LNCAP (cell line): ENCODE measurements around the gene CACNA1H.

Source experiments
- TF ChIP-seq, protein P1 (sequence below): fragments of 450-650 bp; IDR thresholded peaks from 2 replicates; pipeline ENCODE4 v1.5.1; 2017; ENCODE audit warnings: mild to moderate bottlenecking

Gene CACNA1H

DNA sequence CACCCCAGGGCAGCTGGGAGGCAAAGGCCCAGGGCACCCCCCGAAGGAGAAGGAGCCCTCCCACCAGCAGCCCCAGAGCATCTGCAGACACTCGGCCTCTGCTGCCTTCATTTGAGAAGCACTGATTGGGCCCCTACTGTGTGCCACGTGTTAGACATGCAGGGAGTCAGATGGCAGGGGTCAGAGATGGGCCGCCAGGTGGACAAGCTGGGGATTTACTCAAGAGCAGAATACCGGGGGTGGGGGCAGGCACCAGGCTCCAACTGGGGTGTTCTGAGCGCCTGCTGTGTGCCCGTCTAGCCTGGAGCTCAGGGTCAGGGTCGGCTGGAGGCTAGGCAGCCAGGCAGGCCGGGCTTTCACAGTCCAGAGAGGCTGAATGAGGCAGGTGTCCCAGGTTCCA is 53.4 kb downstream of the CACNA1H start:
- TF ChIP-seq, protein P1, sequence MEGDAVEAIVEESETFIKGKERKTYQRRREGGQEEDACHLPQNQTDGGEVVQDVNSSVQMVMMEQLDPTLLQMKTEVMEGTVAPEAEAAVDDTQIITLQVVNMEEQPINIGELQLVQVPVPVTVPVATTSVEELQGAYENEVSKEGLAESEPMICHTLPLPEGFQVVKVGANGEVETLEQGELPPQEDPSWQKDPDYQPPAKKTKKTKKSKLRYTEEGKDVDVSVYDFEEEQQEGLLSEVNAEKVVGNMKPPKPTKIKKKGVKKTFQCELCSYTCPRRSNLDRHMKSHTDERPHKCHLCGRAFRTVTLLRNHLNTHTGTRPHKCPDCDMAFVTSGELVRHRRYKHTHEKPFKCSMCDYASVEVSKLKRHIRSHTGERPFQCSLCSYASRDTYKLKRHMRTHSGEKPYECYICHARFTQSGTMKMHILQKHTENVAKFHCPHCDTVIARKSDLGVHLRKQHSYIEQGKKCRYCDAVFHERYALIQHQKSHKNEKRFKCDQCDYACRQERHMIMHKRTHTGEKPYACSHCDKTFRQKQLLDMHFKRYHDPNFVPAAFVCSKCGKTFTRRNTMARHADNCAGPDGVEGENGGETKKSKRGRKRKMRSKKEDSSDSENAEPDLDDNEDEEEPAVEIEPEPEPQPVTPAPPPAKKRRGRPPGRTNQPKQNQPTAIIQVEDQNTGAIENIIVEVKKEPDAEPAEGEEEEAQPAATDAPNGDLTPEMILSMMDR: no peak

DNA sequence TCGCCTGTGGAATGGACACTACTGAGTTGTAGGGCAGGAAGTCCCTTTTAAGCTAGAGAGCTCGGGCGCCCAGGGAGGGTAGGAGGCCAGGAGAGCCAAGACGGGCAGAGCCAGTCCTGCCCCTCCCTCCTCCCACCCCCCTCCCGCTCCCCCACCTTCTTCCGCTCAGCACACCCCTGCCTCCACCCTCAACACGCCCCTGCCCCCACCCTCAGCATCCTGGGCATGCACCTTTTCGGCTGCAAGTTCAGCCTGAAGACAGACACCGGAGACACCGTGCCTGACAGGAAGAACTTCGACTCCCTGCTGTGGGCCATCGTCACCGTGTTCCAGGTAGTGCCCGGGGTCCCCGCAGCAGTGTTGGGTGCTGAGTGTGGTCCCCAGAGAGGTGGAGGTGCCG is 53.9 kb downstream of the CACNA1H start:
- TF ChIP-seq, protein P1: no peak

DNA sequence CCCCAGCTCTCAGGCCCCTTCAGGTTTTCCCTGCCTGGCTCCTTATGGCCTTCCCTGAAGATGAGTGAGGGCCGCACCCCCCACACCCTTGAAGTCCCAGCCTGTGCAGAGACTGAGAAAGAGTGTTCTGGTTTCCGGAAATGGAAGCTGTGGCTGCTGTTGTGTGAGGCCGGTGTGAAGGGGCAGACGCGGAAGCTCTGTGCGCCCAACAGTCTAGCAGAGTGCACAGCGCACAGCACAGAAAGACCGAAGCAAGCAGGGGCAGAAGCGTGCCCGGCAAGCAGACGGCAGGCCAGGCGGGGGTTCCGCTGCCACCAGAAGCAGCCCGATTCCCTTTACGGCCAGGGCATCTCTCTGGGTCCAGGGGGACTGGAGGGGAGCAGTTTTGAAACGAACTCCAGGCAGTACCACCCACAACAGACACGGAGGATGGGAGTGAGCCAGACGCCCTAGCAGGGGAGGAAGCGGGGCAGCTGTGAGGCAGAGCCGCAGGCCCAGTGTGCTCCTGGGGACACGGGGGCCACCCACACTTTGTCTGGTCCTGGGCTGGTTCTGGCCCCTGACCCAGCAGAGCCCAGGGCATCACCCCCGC is 55.4 kb downstream of the CACNA1H start:
- TF ChIP-seq, protein P1: no peak

DNA sequence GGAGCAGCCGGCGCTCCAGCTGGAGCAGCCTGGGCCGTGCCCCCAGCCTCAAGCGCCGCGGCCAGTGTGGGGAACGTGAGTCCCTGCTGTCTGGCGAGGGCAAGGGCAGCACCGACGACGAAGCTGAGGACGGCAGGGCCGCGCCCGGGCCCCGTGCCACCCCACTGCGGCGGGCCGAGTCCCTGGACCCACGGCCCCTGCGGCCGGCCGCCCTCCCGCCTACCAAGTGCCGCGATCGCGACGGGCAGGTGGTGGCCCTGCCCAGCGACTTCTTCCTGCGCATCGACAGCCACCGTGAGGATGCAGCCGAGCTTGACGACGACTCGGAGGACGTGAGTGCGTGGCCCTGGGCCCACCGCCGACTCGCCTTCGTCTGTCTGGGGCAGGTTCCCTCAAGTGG is 56.2 kb downstream of the CACNA1H start:
- TF ChIP-seq, protein P1: no peak

DNA sequence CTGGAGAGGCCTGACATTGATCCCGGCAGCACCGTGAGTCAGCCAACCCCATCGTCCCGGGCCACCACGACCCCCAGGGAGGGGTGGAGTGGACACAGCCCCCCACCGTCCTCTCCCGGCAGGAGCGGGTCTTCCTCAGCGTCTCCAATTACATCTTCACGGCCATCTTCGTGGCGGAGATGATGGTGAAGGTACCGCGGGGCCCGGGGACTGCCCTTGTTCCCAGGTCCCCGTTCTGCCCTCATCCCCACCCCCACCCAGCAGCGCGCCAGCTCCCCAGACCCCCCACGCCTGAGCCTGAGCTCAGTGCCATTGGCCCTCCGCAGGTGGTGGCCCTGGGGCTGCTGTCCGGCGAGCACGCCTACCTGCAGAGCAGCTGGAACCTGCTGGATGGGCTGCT is 57.6 kb downstream of the CACNA1H start:
- TF ChIP-seq, protein P1: no peak

DNA sequence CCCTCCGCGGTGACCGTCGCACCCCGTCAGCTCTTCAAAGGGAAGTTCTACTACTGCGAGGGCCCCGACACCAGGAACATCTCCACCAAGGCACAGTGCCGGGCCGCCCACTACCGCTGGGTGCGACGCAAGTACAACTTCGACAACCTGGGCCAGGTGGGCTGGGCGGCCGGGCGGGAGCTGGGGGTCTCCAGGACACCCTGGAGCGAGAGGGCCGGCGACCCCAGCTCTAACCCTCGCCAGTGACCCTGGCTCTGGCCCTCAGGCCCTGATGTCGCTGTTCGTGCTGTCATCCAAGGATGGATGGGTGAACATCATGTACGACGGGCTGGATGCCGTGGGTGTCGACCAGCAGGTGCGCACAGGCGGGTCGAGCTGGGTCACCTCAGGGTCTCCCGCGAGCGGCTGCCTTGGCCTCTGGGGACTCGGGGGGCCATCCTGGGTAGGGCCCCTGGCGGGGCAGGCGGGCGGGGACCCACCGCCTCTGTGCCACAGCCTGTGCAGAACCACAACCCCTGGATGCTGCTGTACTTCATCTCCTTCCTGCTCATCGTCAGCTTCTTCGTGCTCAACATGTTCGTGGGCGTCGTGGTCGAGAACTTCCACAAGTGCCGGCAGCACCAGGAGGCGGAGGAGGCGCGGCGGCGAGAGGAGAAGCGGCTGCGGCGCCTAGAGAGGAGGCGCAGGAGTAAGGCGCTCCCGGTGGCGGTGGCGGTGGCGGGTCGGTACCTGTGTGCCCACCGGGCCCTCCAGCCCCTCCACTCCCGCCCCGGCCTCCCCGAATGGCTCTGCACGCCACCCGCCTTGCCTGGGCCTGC is 58.8 kb downstream of the CACNA1H start:
- TF ChIP-seq, protein P1: no peak

DNA sequence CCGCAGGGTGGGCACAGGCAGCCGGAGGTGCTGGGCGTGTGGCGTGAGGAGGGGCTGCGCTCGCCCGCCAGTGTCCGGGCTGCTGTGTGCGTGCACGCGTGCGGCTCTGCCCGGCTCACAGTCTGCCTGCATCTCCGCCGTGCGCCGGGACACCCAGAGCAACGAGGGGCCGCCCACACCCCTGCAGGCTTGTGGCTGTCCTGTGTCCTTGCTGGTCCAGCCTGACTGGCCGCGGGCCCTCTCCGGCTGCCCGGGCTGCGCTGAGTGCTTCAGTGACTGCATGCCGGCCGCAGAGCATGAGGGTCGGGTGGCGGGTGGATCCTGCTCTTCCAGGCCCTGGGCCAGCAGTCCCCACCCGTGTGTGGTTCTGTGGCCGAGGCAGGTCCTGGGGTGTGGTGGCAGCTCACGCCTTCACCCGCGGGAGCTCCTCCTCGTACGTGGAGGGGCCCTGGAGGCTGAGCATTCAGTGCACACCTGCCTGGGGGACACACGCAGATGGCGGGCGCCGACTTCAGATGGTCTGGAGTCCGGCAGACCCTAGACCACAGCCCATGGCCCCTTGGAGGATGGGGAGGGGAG is 59.8 kb downstream of the CACNA1H start:
- TF ChIP-seq, protein P1: no peak
